Measurements from ENCODE around the gene MBTD1.
"Not testable (repeated sequence)": the region's sequence is repeated elsewhere in the genome, so short reads cannot be mapped to it uniquely, and the experiment has no call there.

The MBTD1 gene

DNA sequence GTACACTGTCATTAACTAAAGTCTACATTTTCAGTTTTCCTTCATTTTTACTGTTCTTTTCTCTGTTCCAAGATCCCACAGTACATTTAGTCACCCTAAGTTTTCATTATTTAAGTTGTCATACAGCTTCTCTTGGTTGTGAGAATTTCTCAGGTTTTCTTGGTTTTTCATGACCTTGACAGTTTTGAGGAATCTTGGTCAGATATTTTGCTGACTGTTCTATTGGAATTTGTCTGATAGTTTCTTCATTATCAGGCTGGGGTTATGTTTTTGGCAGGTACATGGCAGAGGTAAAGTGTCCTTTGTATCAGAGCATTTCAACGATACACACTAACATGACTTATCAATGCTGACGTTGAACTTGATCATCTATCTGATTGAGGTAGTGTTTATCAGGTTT lies 19.6 kb downstream of the MBTD1 start:
- ChIA-PET CTCF (interaction anchor here (0.5 kb wide), 1 partner anchor 21 kb away, joined by 4 read pairs; no protein-coding TSS in a partner anchor), POLR2A (interaction anchor here (0.7 kb wide), 1 partner anchor 18 kb away, joined by 4 read pairs; no protein-coding TSS in a partner anchor)
- no peak for TF ChIP-seq NFRKB (IDR thresholded peaks at IDR 0.05)
- TF ChIP-seq BHLHE40 (IDR thresholded peaks at IDR 0.05; ENCODE audit: borderline replicate concordance): no peak
- TF ChIP-seq, protein P1, sequence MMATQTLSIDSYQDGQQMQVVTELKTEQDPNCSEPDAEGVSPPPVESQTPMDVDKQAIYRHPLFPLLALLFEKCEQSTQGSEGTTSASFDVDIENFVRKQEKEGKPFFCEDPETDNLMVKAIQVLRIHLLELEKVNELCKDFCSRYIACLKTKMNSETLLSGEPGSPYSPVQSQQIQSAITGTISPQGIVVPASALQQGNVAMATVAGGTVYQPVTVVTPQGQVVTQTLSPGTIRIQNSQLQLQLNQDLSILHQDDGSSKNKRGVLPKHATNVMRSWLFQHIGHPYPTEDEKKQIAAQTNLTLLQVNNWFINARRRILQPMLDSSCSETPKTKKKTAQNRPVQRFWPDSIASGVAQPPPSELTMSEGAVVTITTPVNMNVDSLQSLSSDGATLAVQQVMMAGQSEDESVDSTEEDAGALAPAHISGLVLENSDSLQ (IDR thresholded peaks at IDR 0.05): no peak
- TF ChIP-seq FOXM1 (IDR thresholded peaks at IDR 0.05; ENCODE audit: borderline replicate concordance): no peak
- DNase-seq (ENCODE audit: extremely low spot score): no peak

DNA sequence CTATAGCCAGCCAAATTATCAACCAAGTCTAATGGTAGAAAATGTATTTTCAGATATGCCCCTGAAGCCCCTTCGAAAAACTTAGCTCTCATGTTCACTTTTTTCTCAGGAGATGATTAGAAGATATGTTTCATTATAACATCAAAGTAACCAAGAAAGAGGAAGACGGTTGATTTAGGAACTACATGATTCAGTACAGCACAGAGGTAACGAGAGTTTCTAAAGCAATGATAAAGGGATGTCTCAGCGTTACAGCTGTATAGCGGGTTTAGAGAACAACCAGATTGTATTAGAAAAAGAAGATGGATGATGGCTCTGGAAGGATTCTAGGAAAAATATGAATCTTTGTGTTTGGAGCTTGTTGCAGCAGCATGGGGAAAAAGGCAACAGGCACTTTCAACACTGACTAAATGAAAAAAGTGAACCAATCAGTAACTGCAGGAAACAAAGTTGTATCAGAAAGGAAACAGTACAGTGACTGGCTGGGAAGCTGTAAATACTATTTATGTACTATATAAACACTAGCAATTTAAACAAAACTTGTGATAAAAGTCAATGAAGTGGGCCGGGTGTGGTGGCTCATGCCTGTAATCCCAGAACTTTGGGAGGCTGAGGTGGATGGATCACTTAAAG lies 21.5 kb downstream of the MBTD1 start:
- no peak for TF ChIP-seq CTBP1 (IDR thresholded peaks at IDR 0.05; ENCODE audit: borderline replicate concordance)
- TF ChIP-seq BHLHE40 (IDR thresholded peaks at IDR 0.05; ENCODE audit: borderline replicate concordance): no peak
- POLR2A ChIA-PET: no interaction called here
- no peak for DNase-seq (ENCODE audit: extremely low spot score)
- CTCF ChIA-PET: interaction anchor here (0.7 kb wide), 1 partner anchor 97 kb away, joined by 3 read pairs; no protein-coding TSS in a partner anchor

DNA sequence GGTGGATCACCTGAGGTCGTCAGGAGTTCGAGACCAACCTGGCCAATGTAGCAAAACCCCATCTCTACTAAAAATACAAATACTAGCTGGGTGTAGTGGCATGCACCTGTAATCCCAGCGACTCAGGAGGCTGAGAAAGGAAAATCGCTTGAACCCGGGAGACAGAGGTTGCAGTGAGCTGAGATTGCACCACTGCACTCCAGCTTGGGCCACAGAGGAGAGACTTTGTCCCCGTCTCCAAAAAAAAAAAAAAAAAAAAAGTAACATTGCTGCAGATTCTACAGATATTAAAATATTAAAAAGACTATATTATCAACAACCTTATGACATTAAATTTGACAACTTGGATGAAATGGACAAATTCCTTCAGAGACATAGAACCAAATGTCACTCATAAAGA lies 25.7 kb downstream of the MBTD1 start:
- DNase-seq (ENCODE audit: extremely low spot score): no peak
- ChIA-PET POLR2A (no interaction called here), CTCF (no interaction called here)
- TF ChIP-seq CTBP1 (IDR thresholded peaks at IDR 0.05; ENCODE audit: borderline replicate concordance) (no peak), BHLHE40 (IDR thresholded peaks at IDR 0.05; ENCODE audit: borderline replicate concordance) (no peak), SUZ12 (IDR thresholded peaks at IDR 0.05) (no peak), FOXM1 (IDR thresholded peaks at IDR 0.05; ENCODE audit: borderline replicate concordance) (no peak)
- TF ChIP-seq, protein P1 (IDR thresholded peaks at IDR 0.05): no peak

DNA sequence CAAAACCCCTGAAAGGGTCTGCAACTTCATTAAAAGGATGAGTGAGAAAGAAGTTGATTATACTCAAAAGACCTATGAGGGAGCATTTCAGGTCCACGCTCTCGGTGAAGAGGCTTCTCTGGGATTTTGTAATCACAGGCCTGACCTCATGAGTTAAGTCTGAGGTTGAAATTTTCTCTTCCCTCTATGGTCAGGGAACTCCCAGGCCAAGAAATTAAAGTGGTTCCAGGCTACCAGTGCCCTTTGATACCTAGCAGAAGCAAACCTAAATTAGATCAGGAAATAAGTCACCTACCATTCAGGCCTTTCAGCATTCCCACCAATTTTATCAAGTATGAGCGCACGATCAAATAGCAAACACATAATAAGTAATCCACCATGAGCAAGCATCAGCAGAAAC lies 27.9 kb downstream of the MBTD1 start:
- POLR2A ChIA-PET: no interaction called here
- DNase-seq (ENCODE audit: extremely low spot score): no peak
- TF ChIP-seq ELF4 (IDR thresholded peaks at IDR 0.05): no peak
- no peak for TF ChIP-seq HDGF (IDR thresholded peaks at IDR 0.05; ENCODE audit: borderline replicate concordance)
- no peak for TF ChIP-seq BHLHE40 (IDR thresholded peaks at IDR 0.05; ENCODE audit: borderline replicate concordance)
- TF ChIP-seq FOXA1 (IDR thresholded peaks at IDR 0.05): no peak

DNA sequence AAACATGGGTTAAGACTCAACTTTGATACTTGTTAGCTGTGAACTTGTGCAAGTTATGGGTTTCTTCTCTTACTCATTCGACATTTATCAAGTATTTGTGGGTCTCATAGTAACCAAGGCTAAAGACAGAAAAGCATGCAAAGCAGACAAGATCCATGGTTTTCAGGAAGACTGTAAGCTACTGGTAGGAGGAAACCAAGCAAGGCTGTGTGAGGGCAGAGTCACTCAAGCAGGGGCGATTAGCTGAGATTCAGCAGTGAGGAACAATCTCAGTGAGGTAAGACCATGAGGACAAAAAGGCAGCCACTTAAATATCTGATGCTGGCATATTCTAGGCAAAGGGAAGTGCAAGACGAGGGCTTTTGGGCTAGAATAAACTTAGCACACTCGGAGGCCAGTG lies 29.5 kb downstream of the MBTD1 start:
- no peak for DNase-seq (ENCODE audit: extremely low spot score)
- CTCF ChIA-PET: no interaction called here
- TF ChIP-seq CTBP1 (IDR thresholded peaks at IDR 0.05; ENCODE audit: borderline replicate concordance) (no peak), FOXM1 (IDR thresholded peaks at IDR 0.05; ENCODE audit: borderline replicate concordance) (no peak), TARDBP (IDR thresholded peaks at IDR 0.05) (no peak), BHLHE40 (IDR thresholded peaks at IDR 0.05; ENCODE audit: borderline replicate concordance) (no peak), SP1 (IDR thresholded peaks at IDR 0.05) (no peak), L3MBTL2 (conservative IDR thresholded peaks at IDR 0.05) (no peak), LEF1 (IDR thresholded peaks at IDR 0.05; ENCODE audit: borderline replicate concordance) (no peak), FOXK2 (IDR thresholded peaks at IDR 0.05) (no peak), ELF4 (IDR thresholded peaks at IDR 0.05) (no peak)
- POLR2A ChIA-PET: interaction anchor here (1.0 kb wide), 1 partner anchor 9 kb away, joined by 3 read pairs; no protein-coding TSS in a partner anchor

More for the DNA sequence above, 27.9 kb downstream of the MBTD1 start:
- CTCF ChIA-PET: no interaction called here

DNA sequence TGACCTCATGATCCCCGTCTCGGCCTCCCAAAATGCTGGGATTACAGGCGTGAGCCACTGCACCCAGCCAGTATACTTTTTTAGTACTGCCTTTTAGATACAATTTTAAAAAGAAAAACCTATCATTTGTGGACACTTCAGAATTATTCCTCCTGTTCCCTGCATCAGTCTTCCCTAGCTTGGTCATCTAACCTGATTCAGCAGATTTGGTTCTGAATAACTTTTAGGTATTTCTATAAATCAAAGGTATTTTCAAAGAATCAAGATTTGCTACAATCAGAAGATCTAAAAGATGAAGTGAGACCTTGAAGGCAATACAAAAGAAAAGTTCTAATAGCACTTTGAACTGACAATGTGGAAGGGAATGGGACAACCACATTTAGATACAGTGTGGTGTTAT lies 30.0 kb downstream of the MBTD1 start:
- ChIA-PET POLR2A (interaction anchor here (1.0 kb wide), 1 partner anchor 9 kb away, joined by 3 read pairs; no protein-coding TSS in a partner anchor), CTCF (interaction anchor here (0.6 kb wide), 1 partner anchor 1474 kb away, joined by 5 read pairs; no protein-coding TSS in a partner anchor)
- no peak for DNase-seq (ENCODE audit: extremely low spot score)
- no peak for TF ChIP-seq FOXA1 (IDR thresholded peaks at IDR 0.05)
- no peak for TF ChIP-seq ZNF384 (IDR thresholded peaks at IDR 0.05)

DNA sequence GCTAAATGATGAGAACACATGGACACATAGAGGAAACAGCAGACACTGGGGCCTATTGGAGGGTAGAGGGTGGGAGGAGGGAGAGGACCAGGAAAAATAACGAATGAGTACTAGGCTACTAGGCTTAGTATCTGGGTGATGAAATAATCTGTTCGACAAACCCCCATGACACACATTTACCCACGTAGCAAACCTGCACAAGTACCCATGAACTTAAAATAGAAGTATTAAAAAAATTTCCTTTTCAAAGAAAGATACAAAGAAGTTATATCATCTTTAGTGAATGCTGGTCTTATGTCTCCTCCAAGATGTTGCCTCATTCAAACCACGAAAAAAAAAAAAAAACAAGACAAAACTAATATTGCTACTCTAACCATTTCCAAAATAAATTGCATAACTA lies 31.7 kb downstream of the MBTD1 start:
- TF ChIP-seq, protein P1 (IDR thresholded peaks at IDR 0.05): no peak
- no peak for TF ChIP-seq FOXK2 (IDR thresholded peaks at IDR 0.05)
- TF ChIP-seq NFRKB (IDR thresholded peaks at IDR 0.05): no peak
- no peak for TF ChIP-seq FOXM1 (IDR thresholded peaks at IDR 0.05; ENCODE audit: borderline replicate concordance)
- TF ChIP-seq ARNT (IDR thresholded peaks at IDR 0.05): no peak
- TF ChIP-seq L3MBTL2 (conservative IDR thresholded peaks at IDR 0.05): no peak
- TF ChIP-seq TARDBP (IDR thresholded peaks at IDR 0.05): no peak
- no peak for TF ChIP-seq BHLHE40 (IDR thresholded peaks at IDR 0.05; ENCODE audit: borderline replicate concordance)
- no peak for TF ChIP-seq FOXA1 (IDR thresholded peaks at IDR 0.05)
- TF ChIP-seq ZNF384 (IDR thresholded peaks at IDR 0.05): no peak
- TF ChIP-seq LEF1 (IDR thresholded peaks at IDR 0.05; ENCODE audit: borderline replicate concordance): no peak
- no peak for TF ChIP-seq SUZ12 (IDR thresholded peaks at IDR 0.05)
- no peak for TF ChIP-seq ELF4 (IDR thresholded peaks at IDR 0.05)
- no peak for TF ChIP-seq HDGF (IDR thresholded peaks at IDR 0.05; ENCODE audit: borderline replicate concordance)
- no peak for TF ChIP-seq CTBP1 (IDR thresholded peaks at IDR 0.05; ENCODE audit: borderline replicate concordance)
- no peak for TF ChIP-seq SP1 (IDR thresholded peaks at IDR 0.05)
- POLR2A ChIA-PET: no interaction called here
- CTCF ChIA-PET: no interaction called here
- no peak for DNase-seq (ENCODE audit: extremely low spot score)

DNA sequence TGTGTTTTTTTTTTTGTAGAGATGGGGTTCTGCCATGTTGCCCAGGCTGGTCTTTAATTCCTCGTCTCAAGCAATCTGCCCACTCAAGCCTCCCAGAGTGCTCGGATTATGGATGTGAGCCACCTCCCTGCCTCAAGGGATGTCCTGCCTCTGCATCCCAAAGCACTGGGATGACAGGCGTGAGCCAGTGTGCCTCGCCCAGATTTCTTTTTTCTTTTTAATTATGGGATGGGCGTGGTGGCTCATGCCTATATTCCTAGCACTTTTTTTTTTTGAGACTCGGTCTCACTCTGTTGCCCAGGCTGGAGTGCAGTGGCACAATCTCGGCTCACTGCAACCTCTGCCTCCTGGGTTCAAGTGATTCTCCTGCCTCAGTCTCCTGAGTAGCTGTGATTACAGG lies 34.3 kb downstream of the MBTD1 start:
- DNase-seq (ENCODE audit: extremely low spot score); CTCF ChIA-PET; POLR2A ChIA-PET: not testable (repeated sequence)

Measured in HEK293T (cell line).